Panc1 (cell line): ENCODE data around the gene ALDOA.

Source experiments
- POLR2AphosphoS5 ChIP-seq: IDR thresholded peaks from 2 replicates; pipeline ENCODE4 v1.6.1; 2012; ENCODE audit warnings: mild to moderate bottlenecking, low read depth, low read length, moderate library complexity
- TF ChIP-seq, protein P1 (sequence below): fragments of 450-650 bp; IDR thresholded peaks from 2 replicates; pipeline ENCODE4 v1.5.1; 2017; ENCODE audit warnings: mild to moderate bottlenecking

DNA sequence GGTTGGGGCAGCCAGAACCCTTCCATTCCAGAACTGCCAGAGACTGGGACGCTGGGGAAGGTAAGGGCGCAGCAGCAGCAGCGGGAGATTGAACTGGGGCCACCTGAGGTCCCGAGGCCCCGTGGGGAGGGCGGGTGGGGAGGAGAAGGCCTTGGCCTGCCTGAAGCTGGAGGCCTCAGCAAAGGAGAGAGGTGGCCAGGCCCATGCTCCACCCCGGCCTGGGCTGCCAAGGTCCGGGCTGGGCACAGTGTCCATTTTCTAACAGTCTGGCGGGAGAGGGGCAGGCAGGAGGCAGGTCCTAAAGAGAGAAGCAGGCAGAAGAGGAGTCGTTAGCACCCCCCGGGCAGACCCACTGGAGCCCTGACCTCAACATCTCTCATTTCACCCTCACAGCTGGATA, 48.9 kb downstream of the ALDOA start:
- TF ChIP-seq, protein P1, sequence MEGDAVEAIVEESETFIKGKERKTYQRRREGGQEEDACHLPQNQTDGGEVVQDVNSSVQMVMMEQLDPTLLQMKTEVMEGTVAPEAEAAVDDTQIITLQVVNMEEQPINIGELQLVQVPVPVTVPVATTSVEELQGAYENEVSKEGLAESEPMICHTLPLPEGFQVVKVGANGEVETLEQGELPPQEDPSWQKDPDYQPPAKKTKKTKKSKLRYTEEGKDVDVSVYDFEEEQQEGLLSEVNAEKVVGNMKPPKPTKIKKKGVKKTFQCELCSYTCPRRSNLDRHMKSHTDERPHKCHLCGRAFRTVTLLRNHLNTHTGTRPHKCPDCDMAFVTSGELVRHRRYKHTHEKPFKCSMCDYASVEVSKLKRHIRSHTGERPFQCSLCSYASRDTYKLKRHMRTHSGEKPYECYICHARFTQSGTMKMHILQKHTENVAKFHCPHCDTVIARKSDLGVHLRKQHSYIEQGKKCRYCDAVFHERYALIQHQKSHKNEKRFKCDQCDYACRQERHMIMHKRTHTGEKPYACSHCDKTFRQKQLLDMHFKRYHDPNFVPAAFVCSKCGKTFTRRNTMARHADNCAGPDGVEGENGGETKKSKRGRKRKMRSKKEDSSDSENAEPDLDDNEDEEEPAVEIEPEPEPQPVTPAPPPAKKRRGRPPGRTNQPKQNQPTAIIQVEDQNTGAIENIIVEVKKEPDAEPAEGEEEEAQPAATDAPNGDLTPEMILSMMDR, result no peak
- no peak for TF ChIP-seq POLR2AphosphoS5
